Activated CD4-positive, alpha-beta T cell treated with anti-CD3 and anti-CD28 coated beads, Interleukin-2, Interleukin-4, amounts not matched to agents 100 ng/mL and 50 ng/mL, durations not matched to agents 16 hours and 8 hours (primary cell): ENCODE results near the gene PSMA5.
"Not testable (repeated sequence)": the region's sequence is repeated elsewhere in the genome, so short reads cannot be mapped to it uniquely, and the experiment has no call there.

Source experiments
- DNase-seq: peaks from one replicate; pipeline ENCODE4 v3.0.0-alpha.2; 2020; ENCODE audit warnings: low spot score

Gene PSMA5

DNA sequence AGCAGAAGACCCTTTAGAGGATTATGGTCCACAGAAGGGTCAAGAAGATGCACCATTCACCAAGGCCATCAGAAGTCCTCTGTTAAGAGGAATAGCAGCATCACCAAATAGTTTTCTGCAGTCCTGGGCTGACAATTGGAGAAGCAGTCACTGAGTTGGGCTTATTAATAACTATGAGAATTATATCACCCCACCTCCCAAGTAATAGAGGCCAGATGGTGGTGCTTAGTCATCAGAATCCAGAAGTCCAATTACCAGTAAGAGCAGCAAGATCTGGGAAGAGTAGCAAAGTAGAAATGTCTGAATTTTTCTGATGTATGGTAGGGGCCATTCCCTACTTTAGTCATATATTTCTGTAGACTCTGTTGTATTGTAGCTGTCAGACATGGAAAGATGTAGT, 6.1 kb upstream of the PSMA5 start:
- DNase-seq: no peak

- DNase-seq: no peak
Observed at GRCh38 chr1:109427171-109427467, 871 bp upstream of the PSMA5 start.

GRCh38 chr1:109425391-109426280, 612 bp downstream of the PSMA5 start:
- peak; percentile 65 for DNase-seq

- no peak for DNase-seq
Observed at GRCh38 chr1:109423498-109423897, 2.8 kb downstream of the PSMA5 start.

- no peak for DNase-seq
Observed at GRCh38 chr1:109412551-109412950, 13.7 kb downstream of the PSMA5 start.

DNA sequence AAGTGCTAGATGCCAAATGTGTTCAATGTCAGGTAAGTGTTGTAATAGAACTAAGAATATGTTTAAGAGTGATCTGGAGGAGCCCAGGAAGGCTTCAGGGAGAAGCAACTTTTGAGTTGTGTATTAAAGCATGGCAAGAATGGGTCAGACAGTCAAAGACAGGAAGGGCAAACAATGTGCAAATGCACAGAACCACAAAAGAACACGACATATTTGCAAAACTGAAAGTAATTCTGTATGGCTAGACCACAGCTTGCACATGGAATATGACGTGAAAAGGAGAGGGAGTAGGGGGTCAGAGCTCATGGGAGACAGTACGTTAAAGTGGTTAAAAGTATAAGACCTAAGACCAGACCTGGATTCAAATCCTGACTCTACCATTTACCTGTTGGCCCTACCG, 21.4 kb downstream of the PSMA5 start:
- DNase-seq: peak; percentile 30

DNA sequence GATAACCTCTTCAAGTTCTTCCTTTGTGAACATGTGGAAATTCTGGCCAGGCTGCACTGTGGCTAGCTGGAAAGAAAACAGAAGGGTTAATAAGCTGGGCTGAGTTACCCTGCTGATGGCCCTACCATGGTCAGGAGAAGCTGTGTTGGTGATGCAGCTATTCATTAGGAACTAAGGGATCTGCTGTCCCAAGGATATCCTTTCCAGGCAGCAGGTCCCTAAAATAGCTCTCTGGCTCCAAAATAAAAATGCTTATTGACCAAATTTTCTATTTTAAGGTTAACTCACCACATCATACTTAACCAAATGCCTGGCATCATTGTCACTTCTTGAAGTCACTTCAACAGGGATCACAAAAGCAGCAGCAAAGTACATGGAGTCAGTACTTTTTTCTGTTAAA, 24.2 kb downstream of the PSMA5 start:
- no peak for DNase-seq

- no peak for DNase-seq
Observed at GRCh38 chr1:109400035-109400655, 26.1 kb downstream of the PSMA5 start.

DNA sequence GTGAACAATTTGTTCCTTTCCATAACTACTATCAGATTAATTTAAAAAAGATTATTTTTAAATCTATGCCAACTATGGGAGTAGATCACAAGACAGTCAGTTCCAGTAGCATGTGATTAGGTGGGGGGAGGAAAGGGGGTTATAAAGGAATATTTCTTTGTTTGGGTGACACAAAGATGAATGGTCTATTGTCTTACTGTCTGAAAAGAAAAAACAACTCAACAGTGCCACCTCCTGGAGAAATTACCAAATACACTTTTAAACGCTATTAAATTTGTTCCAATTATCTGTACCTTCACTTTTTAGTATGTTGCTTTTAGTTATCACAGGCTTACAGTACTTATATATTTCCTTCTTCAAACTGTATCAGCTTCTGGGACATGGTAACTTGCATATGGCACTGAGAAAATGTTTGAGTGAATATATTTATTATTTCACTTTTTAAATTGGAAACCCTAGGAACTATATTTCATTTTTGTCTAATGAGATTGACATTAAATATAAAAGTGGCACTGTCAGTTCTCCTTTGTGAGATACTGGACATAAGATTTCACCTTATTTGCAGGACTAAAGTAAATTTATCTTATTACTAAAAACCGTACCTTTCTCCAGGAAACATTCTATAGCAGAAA, 26.8 kb downstream of the PSMA5 start:
- peak; percentile 70 for DNase-seq

DNA sequence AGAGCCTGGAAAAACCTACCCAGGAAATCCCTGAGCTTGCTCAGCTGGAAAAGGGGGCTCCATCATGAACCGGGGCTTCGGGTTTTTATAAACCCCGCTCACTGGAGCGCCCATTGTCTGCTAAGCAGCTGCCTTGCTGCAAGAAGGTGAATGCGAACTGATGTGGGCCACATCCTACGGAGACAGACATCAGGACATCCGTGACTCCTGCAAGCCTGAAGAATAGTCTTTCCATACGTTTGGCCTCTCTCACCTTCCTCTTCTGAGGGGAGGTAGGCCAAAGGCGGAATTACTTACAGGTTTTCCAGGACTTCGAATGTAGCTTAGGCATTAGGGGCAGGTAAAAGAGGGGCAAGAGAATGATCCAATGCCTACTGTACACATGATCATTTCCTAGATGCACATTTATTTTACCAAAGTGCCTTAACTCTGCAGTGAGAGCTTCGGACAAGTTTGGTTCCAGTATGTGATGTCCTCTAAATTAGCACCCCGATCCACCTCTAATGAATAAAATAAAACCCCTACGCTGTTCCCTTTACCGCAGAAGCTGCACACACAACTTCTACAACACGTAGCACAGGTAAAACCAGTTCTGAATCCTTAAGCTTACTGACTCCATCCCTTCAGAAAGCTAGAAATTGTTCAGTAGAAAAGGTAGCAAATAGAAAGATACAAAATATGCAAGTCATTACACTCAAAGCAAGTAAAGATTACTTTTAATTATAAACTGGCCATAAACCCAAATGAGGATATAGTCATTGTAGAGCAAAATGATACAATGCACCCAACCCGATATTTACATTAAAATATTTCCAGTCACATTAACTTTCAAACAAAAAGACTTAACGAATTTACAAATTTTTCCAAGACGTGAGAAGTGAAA, 27.7 kb downstream of the PSMA5 start:
- DNase-seq: no peak

DNA sequence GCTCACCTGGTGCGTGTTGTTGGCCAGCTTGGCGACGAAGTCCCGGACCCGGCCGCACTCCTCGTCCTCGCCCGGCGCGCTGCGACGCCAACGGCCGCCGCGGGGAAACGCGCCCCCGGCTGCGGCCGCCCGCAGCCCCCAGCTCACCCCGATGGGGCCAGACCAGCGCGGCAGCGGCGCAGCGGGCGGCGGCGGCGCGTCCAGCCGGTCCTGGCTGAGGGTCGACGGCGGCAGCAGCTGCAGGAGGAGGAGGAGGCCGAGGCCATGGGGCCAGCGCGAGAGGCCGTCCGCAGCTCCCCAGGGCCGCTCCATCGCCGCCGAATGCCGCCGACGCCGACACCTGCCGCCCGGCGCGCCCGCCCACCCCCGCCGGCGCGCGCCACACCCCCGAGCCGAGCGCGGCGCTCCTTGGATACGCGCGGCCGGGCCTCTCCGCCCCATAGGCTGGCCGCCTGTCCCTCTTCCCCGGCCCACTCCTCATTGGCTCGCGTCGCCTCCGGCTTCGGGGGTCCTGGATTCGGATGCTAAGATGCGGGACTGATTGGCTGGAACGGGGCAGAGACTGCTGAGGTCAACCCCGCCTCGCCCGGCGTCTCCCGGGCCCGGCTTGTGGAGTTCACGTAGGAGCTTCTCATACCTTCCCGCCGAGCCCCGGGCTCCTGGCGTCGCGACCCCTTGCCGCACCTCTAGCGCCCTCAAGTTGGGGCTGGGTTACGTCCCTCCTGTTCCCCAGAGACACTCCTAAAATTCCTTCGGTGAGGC, 28.5 kb downstream of the PSMA5 start, which contains the start of gene SORT1:
Gene SORT1 (minus strand): TSS at position 338 of the 762 bp plus-strand sequence. CDS start 26 bp downstream, at position 312.
- DNase-seq: peak; percentile 58

DNA sequence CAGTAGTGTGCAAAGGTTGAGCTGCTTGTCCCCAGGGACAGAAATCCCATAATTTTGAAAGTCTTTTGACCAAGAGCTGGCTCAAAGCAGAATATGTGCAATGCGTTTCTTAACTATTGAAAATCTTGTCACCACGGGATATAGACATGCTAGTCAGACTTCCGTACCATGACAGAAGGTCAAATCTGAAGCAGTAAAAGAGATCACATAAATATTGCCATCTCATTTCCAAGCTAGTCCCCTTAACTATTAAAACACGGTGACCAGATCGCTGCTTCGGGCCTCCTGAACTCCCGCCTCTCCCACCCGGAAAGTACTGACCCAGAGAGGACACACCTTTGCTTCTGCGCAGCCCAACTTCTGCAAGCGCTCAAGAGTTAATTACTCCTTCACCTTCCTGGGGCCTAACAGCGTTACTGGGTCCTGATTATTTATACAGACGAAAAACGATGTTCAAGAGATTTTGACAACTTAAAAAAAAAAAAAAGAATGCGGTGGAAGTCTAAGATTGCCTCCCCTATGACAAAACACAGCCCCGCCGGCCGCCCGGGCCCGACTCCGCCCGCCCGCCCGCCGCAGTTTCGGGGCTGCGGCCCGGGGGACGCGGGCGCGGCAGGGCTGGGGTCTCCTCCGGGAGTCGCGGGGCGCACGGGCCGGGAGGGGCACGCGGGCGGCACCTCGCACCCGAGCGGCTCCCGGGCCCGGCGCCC, 29.2 kb downstream of the PSMA5 start:
- DNase-seq: no peak

DNA sequence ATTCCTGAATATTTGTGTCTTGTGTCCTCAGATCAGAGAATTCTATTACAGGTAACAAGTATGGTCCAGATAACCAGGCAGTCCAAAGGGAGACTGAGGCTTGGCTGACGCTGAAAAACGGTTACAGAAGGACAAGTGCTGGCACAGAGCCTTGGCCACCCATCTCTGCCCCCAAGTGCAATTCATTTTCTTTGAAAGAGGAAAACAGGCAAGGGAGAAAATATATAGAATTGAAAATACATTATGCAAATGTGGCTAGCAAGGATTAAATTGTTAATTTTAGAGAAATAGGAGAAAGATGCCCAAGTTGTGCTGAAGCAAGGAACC, 29.8 kb downstream of the PSMA5 start:
- DNase-seq: no peak

DNA sequence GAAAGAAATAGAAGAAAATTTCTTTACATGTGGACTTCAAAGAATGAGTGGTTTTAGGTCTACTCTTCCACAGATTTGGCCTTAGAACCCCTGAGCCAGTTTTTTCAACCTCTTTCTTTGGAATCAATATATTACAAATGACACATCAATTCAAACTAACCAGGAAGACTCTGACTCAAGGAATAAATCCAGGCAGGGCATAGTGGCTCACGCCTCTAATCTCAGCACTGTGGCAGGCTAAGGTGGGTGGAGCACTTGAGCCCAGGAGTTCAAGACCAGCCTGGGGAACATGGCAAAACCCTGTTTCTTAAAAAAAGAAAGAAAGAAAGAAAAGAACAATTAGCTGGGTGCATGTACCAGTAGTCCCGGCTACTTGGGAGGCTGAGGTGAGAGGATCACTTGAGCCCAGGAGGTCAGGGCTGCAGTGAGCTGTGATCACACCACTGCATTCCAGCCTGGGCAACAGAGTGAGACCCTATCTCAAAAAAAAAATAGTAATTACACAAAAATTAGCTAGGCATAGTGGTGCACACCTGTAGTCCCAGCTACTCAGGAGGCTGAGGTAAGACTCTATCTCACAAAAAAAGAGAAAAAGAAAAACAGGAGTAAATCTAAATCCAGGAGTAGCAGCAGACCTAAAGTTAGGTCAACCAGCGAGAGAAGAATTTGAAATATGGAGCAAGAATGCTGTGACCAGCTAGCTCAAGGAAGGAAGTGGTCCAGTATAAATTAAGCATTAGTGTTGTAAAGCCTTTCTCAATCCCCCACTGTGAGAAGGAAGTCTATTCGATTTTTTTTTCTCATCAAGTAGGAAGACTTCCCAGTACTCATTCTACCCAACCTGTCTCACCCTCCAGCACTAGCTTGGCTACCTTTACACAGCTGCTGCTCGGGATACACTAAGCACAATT, 30.4 kb downstream of the PSMA5 start:
- no peak for DNase-seq

GRCh38 chr1:109395282-109395599, 31.0 kb downstream of the PSMA5 start:
- not testable (repeated sequence) for DNase-seq

DNA sequence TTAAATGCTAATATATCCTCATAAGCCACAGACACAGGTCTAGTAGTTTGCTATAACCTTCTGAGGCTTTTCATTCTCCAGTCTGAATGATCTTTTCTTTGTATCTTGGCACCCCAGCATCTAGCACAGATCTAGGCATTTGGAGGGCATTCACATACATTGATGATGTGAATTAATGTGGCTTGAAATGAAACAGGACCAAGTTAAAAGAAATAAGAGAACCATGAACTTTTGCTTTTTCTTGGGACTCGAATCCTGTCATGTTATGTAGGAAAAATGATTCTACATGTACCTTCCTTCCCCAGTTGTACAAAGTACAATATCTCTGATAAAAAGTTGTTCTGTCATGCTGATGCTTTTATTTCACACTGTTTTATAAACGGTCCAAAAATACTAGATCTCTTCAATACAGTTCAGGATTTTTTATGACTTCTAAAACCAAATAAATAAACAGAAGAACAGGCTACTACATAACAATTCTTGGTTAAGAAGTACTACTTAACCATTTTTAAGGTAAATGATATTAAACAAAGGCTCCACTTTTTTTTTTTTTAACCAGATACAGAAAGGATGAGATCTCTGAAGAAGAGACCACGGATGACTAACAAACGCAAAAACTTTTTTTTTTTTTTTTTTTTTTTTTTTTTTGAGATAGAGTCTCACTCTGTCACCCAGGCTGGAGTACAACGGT, 31.5 kb downstream of the PSMA5 start:
- no peak for DNase-seq

DNA sequence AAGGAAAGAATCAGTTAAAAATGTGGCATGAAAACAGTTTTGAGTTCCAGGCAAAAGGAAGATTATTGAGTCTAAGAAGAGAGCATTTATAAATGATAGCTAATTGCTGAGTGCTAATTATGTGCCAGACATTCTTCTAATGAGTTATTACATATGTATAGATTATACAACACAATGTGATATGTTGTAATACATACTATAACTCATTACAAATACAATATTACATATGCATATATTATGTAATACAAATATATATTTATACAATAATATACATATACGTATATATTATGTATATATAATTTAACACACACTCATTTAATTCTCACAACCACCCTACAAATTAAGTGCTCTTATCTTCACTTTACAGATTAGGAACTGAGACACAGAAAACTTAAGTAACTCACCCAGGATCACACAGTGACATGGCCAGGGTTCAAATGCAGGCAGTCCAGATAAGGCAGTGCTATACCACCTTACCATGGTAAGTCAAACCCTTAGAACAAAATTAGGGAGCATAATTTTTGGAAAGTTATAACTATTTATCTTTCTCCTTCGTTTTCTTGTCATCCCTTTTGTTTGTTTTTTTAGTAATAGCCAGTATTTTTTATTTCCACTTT, 32.5 kb downstream of the PSMA5 start:
- no peak for DNase-seq

GRCh38 chr1:109392788-109393616, 33.2 kb downstream of the PSMA5 start:
- no peak for DNase-seq
